Measurements from ENCODE around the gene CPSF6.

The CPSF6 gene

DNA sequence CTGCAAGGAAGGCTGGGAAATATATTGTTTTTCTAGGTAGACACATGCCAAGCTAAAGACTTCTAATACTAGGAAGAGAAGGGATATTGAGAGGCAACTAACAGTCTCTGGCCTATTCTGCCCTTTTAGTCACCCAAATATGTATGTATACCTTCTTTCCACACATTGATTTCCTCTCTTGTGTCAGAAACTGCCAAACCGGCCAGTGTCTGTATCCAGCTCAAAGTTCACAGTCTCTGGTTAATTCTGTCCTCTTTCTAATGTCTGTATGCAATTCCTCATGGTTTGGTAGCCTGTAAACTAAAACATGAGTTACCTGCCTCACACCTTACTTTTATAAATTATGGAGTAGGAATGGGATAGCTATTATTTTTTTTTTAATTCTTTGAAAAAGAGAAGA, 25.2 kb upstream of the CPSF6 start:
- DNase-seq (ENCODE audit: extremely low spot score) = no peak
- no peak for TF ChIP-seq SP1 (IDR thresholded peaks at IDR 0.05)
- TF ChIP-seq CTBP1 (IDR thresholded peaks at IDR 0.05; ENCODE audit: borderline replicate concordance) = no peak
- no peak for TF ChIP-seq FOXM1 (IDR thresholded peaks at IDR 0.05; ENCODE audit: borderline replicate concordance)
- no peak for TF ChIP-seq LEF1 (IDR thresholded peaks at IDR 0.05; ENCODE audit: borderline replicate concordance)
- no peak for TF ChIP-seq SUZ12 (IDR thresholded peaks at IDR 0.05)
- no peak for TF ChIP-seq ARNT (IDR thresholded peaks at IDR 0.05)
- no peak for TF ChIP-seq FOXK2 (IDR thresholded peaks at IDR 0.05)
- ChIA-PET CTCF (no interaction called here), POLR2A (no interaction called here)

DNA sequence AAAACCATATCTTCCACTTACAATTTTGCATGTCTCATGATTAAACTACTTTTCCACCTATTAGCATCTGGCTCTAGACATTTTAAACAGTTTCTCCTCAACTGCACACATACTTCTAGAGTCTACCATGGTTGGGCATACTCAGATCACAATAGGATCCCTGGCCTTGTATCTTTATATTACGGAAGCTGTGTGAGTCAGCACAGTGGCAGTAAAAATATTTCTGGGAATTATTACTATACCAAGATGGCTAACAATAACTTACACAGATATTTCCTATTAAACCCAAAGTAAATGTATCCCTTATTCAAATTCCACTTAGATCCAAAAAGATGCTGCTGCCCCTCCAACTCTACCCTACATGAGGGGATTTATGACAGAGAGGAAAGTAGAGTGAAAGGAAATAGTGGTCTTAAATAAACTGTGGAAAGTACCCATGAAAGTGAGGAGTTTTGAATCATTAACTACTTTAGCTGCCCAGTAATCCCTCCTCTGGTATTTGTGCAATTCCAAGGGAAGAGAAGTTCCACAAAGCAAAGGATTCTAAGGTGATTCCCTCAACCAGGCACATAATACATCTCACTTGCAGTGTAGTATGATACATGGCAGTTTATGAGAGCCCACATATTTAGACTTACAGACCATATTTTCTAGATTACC, 14.0 kb upstream of the CPSF6 start:
- TF ChIP-seq NFRKB (IDR thresholded peaks at IDR 0.05) (no peak), FOXM1 (IDR thresholded peaks at IDR 0.05; ENCODE audit: borderline replicate concordance) (no peak), L3MBTL2 (conservative IDR thresholded peaks at IDR 0.05) (no peak), TARDBP (IDR thresholded peaks at IDR 0.05) (no peak), ZNF384 (IDR thresholded peaks at IDR 0.05) (no peak), SP1 (IDR thresholded peaks at IDR 0.05) (no peak), BHLHE40 (IDR thresholded peaks at IDR 0.05; ENCODE audit: borderline replicate concordance) (no peak), FOXA1 (IDR thresholded peaks at IDR 0.05) (no peak)
- TF ChIP-seq, protein P1, sequence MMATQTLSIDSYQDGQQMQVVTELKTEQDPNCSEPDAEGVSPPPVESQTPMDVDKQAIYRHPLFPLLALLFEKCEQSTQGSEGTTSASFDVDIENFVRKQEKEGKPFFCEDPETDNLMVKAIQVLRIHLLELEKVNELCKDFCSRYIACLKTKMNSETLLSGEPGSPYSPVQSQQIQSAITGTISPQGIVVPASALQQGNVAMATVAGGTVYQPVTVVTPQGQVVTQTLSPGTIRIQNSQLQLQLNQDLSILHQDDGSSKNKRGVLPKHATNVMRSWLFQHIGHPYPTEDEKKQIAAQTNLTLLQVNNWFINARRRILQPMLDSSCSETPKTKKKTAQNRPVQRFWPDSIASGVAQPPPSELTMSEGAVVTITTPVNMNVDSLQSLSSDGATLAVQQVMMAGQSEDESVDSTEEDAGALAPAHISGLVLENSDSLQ (IDR thresholded peaks at IDR 0.05) = no peak
- DNase-seq (ENCODE audit: extremely low spot score) = no peak
- ChIA-PET CTCF (no interaction called here), POLR2A (no interaction called here)

DNA sequence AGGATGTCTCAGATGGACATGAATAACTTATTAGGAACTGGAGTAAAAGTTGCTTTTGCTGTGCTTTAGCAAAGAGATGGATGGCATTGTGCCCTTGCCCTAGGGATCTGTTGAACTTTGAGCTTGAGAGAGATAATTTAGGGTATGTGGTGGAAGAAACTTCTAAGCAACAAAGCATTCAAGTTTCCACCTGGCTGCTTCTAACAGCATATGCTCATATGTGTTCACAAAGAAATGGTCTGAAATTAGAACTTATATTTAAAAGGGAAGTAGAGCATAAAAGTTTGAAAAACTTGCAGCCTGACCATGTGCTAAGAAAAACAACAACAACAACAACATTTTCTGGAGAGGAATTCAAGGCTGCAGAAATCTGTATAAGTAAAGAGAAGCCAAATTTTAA, 7.9 kb upstream of the CPSF6 start:
- ChIA-PET CTCF (no interaction called here), POLR2A (no interaction called here)
- DNase-seq (ENCODE audit: extremely low spot score) = no peak
- TF ChIP-seq NFRKB (IDR thresholded peaks at IDR 0.05) (no peak), HDGF (IDR thresholded peaks at IDR 0.05; ENCODE audit: borderline replicate concordance) (no peak), FOXA1 (IDR thresholded peaks at IDR 0.05) (no peak), BHLHE40 (IDR thresholded peaks at IDR 0.05; ENCODE audit: borderline replicate concordance) (no peak), FOXK2 (IDR thresholded peaks at IDR 0.05) (no peak), FOXM1 (IDR thresholded peaks at IDR 0.05; ENCODE audit: borderline replicate concordance) (no peak), TARDBP (IDR thresholded peaks at IDR 0.05) (no peak)
- TF ChIP-seq, protein P1 (IDR thresholded peaks at IDR 0.05) = no peak

DNA sequence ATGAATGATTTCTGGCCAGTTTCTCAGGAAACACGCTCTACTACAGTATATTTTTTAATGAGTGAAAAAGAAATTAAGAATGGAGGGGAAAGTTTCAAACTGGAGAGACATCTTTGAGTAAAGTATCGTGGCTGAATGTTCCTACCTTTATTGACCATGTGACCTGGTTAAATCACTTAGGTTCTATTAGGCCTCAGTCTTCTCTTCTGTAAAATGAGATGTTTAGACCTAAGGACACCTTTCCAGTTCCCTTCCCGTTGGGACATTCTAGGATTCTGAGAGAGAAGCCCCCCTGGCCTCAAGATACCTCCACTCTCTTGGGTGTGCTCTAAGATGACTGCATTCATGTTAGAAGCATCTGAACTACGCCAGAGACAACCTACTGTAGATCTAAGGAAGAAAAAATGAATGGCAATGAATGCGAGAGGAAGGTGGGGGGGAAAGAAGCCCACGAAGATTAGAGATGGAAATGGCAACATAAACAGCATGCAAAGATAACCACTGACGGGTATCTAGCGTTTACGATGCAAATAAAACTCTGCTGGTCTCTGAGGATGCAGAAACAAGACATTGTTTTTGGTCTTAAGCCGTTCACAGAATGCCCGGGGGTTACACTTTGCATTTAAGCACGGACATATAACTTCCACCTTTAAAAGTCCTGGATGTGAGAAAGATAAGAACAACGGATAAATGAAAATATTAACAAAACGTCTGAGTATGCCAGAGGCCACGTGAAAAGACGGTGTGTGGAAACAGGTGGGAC, 599 bp upstream of the CPSF6 start:
- TF ChIP-seq NFRKB (IDR thresholded peaks at IDR 0.05) = no peak
- TF ChIP-seq L3MBTL2 (conservative IDR thresholded peaks at IDR 0.05) = peak; percentile 30; the same call in 1 of the 2 replicates
- no peak for TF ChIP-seq TARDBP (IDR thresholded peaks at IDR 0.05)
- TF ChIP-seq FOXM1 (IDR thresholded peaks at IDR 0.05; ENCODE audit: borderline replicate concordance) = no peak
- no peak for TF ChIP-seq HDGF (IDR thresholded peaks at IDR 0.05; ENCODE audit: borderline replicate concordance)
- DNase-seq (ENCODE audit: extremely low spot score) = no peak
- ChIA-PET CTCF (no interaction called here), POLR2A (interaction anchor here (1.0 kb wide), 1 partner anchor 10 kb away, joined by 3 read pairs; no protein-coding TSS in a partner anchor)

DNA sequence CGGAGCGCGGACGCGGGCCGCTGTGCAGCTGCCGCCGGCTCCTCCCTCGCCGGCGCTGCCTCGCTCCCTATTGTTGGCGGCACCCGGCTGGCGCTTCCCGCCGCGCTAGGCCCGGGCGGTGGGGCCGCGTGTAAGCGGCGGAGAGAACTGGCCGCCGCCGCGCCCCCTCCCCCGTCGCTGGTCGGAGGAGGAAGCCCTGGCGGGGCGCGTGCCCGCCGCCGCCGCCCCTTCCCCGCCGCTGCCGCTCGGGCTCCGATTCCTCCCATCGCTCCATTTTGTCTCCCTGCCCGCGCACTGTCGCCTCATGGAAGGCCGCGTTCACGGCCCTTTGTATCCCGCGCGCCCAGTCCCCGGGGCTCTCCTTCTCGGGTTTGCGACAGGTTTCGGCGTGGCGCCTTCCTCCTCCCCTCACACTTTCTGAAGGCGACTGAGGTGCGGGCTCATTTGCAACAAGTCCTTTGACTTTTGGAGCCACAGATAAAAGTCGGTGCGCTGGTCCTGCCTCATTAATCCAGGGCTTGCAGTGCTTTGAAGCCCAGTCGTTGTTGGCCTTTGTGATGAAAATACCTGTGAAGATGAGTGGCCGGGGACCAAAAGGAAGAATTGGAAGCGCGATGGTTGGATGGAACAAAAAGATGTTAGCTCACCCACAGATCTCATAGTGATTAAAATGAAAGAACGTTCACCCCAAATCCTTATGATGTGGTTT, 707 bp downstream of the CPSF6 start:
- DNase-seq (ENCODE audit: extremely low spot score) = peak; percentile 22
- ChIA-PET CTCF (interaction anchor here (0.6 kb wide), 1 partner anchor 410 kb away, joined by 4 read pairs; no protein-coding TSS in a partner anchor), POLR2A (no interaction called here)
- TF ChIP-seq ARNT (IDR thresholded peaks at IDR 0.05) (no peak), LEF1 (IDR thresholded peaks at IDR 0.05; ENCODE audit: borderline replicate concordance) (no peak), FOXM1 (IDR thresholded peaks at IDR 0.05; ENCODE audit: borderline replicate concordance) (peak; percentile 50; the same call in 1 of the 2 replicates), HDGF (IDR thresholded peaks at IDR 0.05; ENCODE audit: borderline replicate concordance) (no peak), FOXA1 (IDR thresholded peaks at IDR 0.05) (no peak), SUZ12 (IDR thresholded peaks at IDR 0.05) (no peak), L3MBTL2 (conservative IDR thresholded peaks at IDR 0.05) (peak; percentile 22; the same call in 1 of the 2 replicates), BHLHE40 (IDR thresholded peaks at IDR 0.05; ENCODE audit: borderline replicate concordance) (no peak), CTBP1 (IDR thresholded peaks at IDR 0.05; ENCODE audit: borderline replicate concordance) (no peak), TARDBP (IDR thresholded peaks at IDR 0.05) (no peak), ELF4 (IDR thresholded peaks at IDR 0.05) (no peak), NFRKB (IDR thresholded peaks at IDR 0.05) (no peak), ZNF384 (IDR thresholded peaks at IDR 0.05) (no peak), SP1 (IDR thresholded peaks at IDR 0.05) (no peak)
- TF ChIP-seq, protein P1 (IDR thresholded peaks at IDR 0.05) = no peak

DNA sequence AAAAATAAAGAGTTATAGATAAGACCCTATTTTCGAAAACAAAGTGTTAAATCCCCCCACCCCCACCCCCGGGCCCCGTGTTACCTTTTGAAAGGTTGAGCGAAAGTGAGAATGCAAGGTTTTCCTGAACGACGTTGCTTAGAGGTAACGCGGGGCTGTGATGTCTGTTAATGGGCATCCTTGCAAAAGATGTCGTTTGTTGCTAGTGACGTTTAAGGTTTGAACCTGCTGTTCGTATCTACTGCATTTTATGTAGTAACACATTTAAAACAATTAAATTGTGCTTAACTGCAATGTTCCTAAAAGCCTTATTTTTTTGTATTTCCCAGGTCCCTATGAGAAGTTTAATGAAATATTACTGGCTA, 1.2 kb downstream of the CPSF6 start:
- ChIA-PET CTCF (interaction anchor here (0.6 kb wide), 1 partner anchor 410 kb away, joined by 4 read pairs; no protein-coding TSS in a partner anchor), POLR2A (no interaction called here)
- DNase-seq (ENCODE audit: extremely low spot score) = no peak
- no peak for TF ChIP-seq BHLHE40 (IDR thresholded peaks at IDR 0.05; ENCODE audit: borderline replicate concordance)
- no peak for TF ChIP-seq SP1 (IDR thresholded peaks at IDR 0.05)
- TF ChIP-seq NFRKB (IDR thresholded peaks at IDR 0.05) = no peak
- TF ChIP-seq ELF4 (IDR thresholded peaks at IDR 0.05) = no peak
- no peak for TF ChIP-seq CTBP1 (IDR thresholded peaks at IDR 0.05; ENCODE audit: borderline replicate concordance)
- no peak for TF ChIP-seq ARNT (IDR thresholded peaks at IDR 0.05)
- TF ChIP-seq FOXM1 (IDR thresholded peaks at IDR 0.05; ENCODE audit: borderline replicate concordance) = no peak
- no peak for TF ChIP-seq LEF1 (IDR thresholded peaks at IDR 0.05; ENCODE audit: borderline replicate concordance)
- TF ChIP-seq ZNF384 (IDR thresholded peaks at IDR 0.05) = no peak
